K562 (cell line): ENCODE measurements around the gene FABP3. TPM values are rescaled to one million over a fixed set of nuclear protein-coding genes. Genes with fewer than 3 reads are reported as not detected.

Source experiments
- CREB3L1 ChIP-seq: fragments of 450-650 bp; IDR thresholded peaks from 2 replicates; pipeline ENCODE4 v1.6.1; 2014; ENCODE audit warnings: low read depth, mild to moderate bottlenecking, moderate library complexity, borderline replicate concordance
- GATAD2A ChIP-seq: fragments of 450-650 bp; IDR thresholded peaks from 2 replicates; pipeline ENCODE4 v1.6.1; 2017
- HDAC3 ChIP-seq: fragments of 450-650 bp; IDR thresholded peaks from 2 replicates; pipeline ENCODE4 v1.6.1; 2018; ENCODE audit warnings: borderline replicate concordance, mild to moderate bottlenecking, moderate library complexity; ENCODE audit not compliant: partially characterized antibody
- HDGF ChIP-seq: fragments of 450-650 bp; IDR thresholded peaks from 2 replicates; pipeline ENCODE4 v1.6.1; 2016
- KDM4B ChIP-seq, 2 experiments: fragments of 450-650 bp in 1 of 2; sonication (generic) in 1 of 2; IDR thresholded peaks; 2 replicates each; pipeline ENCODE4 v1.6.1; 2016 to 2017; ENCODE audit warnings: borderline replicate concordance in 2 of 2, antibody characterized with exemption in 1 of 2, low read depth in 1 of 2, mild to moderate bottlenecking in 1 of 2
- KLF16 ChIP-seq: IDR thresholded peaks from 2 replicates; pipeline ENCODE4 v1.6.1; 2016; ENCODE audit warnings: antibody characterized with exemption
- MAFK ChIP-seq: IDR thresholded peaks from 2 replicates; pipeline ENCODE4 v1.6.1; 2011; ENCODE audit warnings: low read length, improper control_type of control experiment
- MYNN ChIP-seq, 2 experiments: sonication (generic); formaldehyde crosslinking in 1 of 2; IDR thresholded peaks; 2 replicates each; pipeline versions ENCODE4 v1.5.0 to v1.6.1; 2016 to 2020; ENCODE audit warnings: antibody characterized with exemption in 1 of 2, missing genetic modification reagents in 1 of 2
- NCOA1 ChIP-seq: fragments of 450-650 bp; IDR thresholded peaks from 2 replicates; pipeline ENCODE4 v1.6.1; 2016; ENCODE audit warnings: low read depth
- SIRT6 ChIP-seq: IDR thresholded peaks from one replicate; pipeline ENCODE4 v1.6.1; 2012; ENCODE audit warnings: low read depth, mild to moderate bottlenecking, control low read depth, inconsistent platforms, low read length, moderate library complexity
- SNAPC5 ChIP-seq: fragments of 250-450 bp; sonication (Bioruptor Pico); IDR thresholded peaks from 2 replicates; pipeline ENCODE4 v1.8.0; 2021; ENCODE audit warnings: moderate library complexity, mild to moderate bottlenecking, inconsistent platforms
- SRSF7 ChIP-seq: fragments of 200-400 bp; formaldehyde crosslinking; optimal IDR thresholded peaks from 2 replicates; pipeline ENCODE3; 2017; ENCODE audit warnings: mild to moderate bottlenecking, low read depth, low read length
- TAF9B ChIP-seq: fragments of 450-650 bp; IDR thresholded peaks from 2 replicates; pipeline ENCODE4 v1.6.1; 2018; ENCODE audit warnings: mild to moderate bottlenecking; ENCODE audit not compliant: partially characterized antibody
- TBL1XR1 ChIP-seq, 2 experiments: IDR thresholded peaks; 2 replicates each; pipeline ENCODE4 v1.6.1; 2012; ENCODE audit warnings: improper control_type of control experiment in 2 of 2, low read length in 2 of 2, mild to moderate bottlenecking in 1 of 2
- XRCC3 ChIP-seq: fragments of 450-650 bp; IDR thresholded peaks from 2 replicates; pipeline ENCODE4 v1.6.1; 2017; ENCODE audit warnings: mild to moderate bottlenecking, moderate library complexity
- ZFP36 ChIP-seq: fragments of 150-350 bp; IDR thresholded peaks from 2 replicates; pipeline ENCODE4 v1.6.1; 2018; ENCODE audit warnings: low read length, low read depth; ENCODE audit not compliant: partially characterized antibody
- ZNF140 ChIP-seq: fragments of 250-450 bp; sonication (Bioruptor Pico); IDR thresholded peaks from 2 replicates; pipeline ENCODE4 v1.8.0; 2021; ENCODE audit warnings: moderate library complexity, mild to moderate bottlenecking, inconsistent platforms
- ZNF318 ChIP-seq, 2 experiments: fragments of 450-650 bp; IDR thresholded peaks; 2 replicates each; pipeline ENCODE4 v1.6.1; 2016; ENCODE audit warnings: mild to moderate bottlenecking in 2 of 2, borderline replicate concordance in 1 of 2, low read depth in 1 of 2, moderate library complexity in 1 of 2
- ZNF696 ChIP-seq: fragments of 250-450 bp; sonication (Bioruptor Pico); conservative IDR thresholded peaks from 2 replicates; pipeline ENCODE4 v1.4.0; 2020; ENCODE audit warnings: mild to moderate bottlenecking, moderate library complexity
- ZNF77 ChIP-seq: fragments of 250-450 bp; sonication (Bioruptor Pico); IDR thresholded peaks from 2 replicates; pipeline ENCODE4 v1.5.0; 2020
- polyA plus RNA-seq, 8 experiments: library from polyadenylated mRNA; depleted of rRNA in 4 of 8; stranded (reverse) in 5 of 8; unstranded in 3 of 8; fragments of >200 nt; fragmentation: Nextera tagmentation in 2 of 8; fragmentation: Illumina TruSeq in 1 of 8; extraction: Ambion mirVana in 2 of 8; extraction: Trizol in 1 of 8; gene quantifications; 2 replicates each; pipeline versions ENCODE4 v1.2.1 to v1.2.3, GENCODE V29; 2011 to 2014; ENCODE audit warnings: inconsistent platforms in 1 of 8, missing spikeins in 1 of 8
- total RNA-seq, 7 experiments: library from RNA; depleted of rRNA in 6 of 7; stranded (reverse); fragments of >200 nt in 6 of 7; fragmentation: Illumina TruSeq in 2 of 7; extraction: Trizol in 2 of 7; gene quantifications; 2 replicates each; pipeline versions ENCODE4 v1.2.1 to v1.2.3, GENCODE V29; 2011 to 2021; ENCODE audit warnings: low replicate concordance in 1 of 7

Gene FABP3
- total and polyA plus RNA-seq, 9 of the 15 experiments (the other 6 are each of a cell fraction or from before 2014, with no cell fraction given), result 0.22 TPM; not detected in 8

- TF ChIP-seq CREB3L1, result no peak
- TF ChIP-seq HDGF, result no peak
- TF ChIP-seq SIRT6, result no peak
- no peak for TF ChIP-seq HDAC3
- no peak for TF ChIP-seq SNAPC5 (CRISPR knock-in tag)
- no peak for TF ChIP-seq SRSF7
- no peak for TF ChIP-seq XRCC3
- no peak for TF ChIP-seq KDM4B (IDR thresholded peaks at IDR 0.05; ENCODE audit: borderline replicate concordance in 2 of 2, low read depth in 1 of 2)
- TF ChIP-seq ZNF318 (IDR thresholded peaks at IDR 0.05; ENCODE audit: borderline replicate concordance in 1 of 2, low read depth in 1 of 2), result no peak
- TF ChIP-seq TBL1XR1 (IDR thresholded peaks at IDR 0.05; ENCODE audit: low read length in 2 of 2), result no peak
- no peak for TF ChIP-seq ZNF140 (CRISPR knock-in tag)
- TF ChIP-seq KLF16, result peak; percentile 44; the same call in 1 of the 2 replicates
- TF ChIP-seq ZNF696 (CRISPR knock-in tag), result no peak
- TF ChIP-seq MAFK, result no peak
- TF ChIP-seq MYNN (IDR thresholded peaks at IDR 0.05), result 0 out of 2 replicates have a peak, but pooled peaks have one; percentile 36
- TF ChIP-seq MYNN (CRISPR knock-in tag; IDR thresholded peaks at IDR 0.05), result no peak
- no peak for TF ChIP-seq GATAD2A
- TF ChIP-seq TAF9B, result no peak
- no peak for TF ChIP-seq NCOA1
- no peak for TF ChIP-seq ZNF77 (CRISPR knock-in tag)
- TF ChIP-seq ZFP36, result no peak
Observed at GRCh38 chr1:31394584-31395193, 21.8 kb upstream of the FABP3 start (continued).
